Measurements from ENCODE around the gene GBP5.

DNA sequence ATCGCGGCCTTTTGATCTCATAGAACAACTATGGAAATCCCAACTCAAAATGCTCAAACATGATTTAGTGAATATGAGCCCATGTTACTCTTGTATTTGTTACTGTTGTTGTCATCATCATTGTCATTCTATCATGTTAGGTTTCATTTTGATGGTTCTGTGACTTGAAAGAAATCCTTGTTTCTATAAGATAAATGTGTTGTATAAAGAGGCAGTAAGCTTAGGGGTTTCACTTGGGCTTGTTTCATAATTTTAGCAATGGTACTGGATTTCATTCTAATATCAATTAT is 15.3 kb upstream of the GBP5 start:
- TF ChIP-seq CBX8 (IDR thresholded peaks at IDR 0.05), result no peak
- no peak for TF ChIP-seq POLR2A (IDR thresholded peaks at IDR 0.05; ENCODE audit: low read length)

Data from A549 (cell line).